ENCODE data around the gene GTF2I.
"Not testable (repeated sequence)": the region's sequence is repeated elsewhere in the genome, so short reads cannot be mapped to it uniquely, and the experiment has no call there.

GTF2I gene

DNA sequence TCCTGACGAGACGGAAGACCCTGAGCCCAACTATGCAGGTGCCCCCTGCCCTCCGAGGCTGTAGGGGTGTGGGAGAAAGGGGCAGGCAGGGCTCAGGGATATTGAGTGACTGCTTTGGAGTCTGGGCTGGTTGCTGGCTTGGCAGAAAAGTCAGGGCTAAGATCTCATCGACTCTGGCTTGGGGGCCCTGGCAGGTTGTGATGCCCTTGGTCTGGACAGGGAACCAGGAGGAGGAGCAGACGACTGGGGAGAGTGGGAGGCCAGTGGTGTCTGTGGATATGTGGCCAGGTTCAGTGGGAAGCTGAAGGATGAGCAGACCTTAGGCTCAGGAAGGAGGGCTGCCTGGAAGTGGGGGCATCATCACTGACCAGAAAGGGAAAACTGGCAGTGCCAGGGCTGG, 126.1 kb downstream of the GTF2I start:
- not testable (repeated sequence) for DNase-seq

DNA sequence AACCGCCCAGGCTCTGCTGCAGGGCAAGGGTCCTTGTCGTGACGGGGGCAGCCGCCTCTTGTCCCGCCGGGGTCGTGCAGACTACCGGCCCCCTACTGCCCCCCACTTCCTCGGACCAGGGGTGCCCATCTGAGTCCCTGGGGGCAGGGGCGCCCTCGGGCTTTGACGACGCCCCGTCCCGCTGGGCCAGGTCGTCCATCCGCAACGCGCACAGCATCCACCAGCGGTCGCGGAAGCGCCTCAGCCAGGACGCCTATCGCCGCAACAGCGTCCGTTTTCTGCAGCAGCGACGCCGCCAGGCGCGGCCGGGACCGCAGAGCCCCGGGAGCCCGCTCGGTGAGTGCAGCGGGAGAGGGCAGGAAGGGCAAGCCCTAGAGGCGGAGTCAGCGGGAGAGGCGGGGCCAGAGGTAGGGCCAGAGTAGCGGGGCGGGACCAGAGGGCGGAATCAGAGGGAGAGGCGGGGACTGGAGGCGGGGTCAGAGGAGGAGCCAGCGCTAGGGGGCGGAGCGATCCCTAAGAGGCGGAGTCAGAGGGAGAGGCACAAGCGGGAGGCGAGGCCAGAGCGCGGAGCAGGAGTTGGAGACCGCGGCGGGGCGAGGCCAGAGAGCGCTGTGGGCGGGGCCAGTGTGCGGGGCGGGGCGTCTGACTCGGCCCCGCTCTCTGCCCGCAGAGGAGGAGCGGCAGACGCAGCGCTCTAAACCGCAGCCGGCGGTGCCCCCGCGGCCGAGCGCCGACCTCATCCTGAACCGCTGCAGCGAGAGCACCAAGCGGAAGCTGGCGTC, 131.0 kb downstream of the GTF2I start:
- peak; percentile 17 for DNase-seq

DNA sequence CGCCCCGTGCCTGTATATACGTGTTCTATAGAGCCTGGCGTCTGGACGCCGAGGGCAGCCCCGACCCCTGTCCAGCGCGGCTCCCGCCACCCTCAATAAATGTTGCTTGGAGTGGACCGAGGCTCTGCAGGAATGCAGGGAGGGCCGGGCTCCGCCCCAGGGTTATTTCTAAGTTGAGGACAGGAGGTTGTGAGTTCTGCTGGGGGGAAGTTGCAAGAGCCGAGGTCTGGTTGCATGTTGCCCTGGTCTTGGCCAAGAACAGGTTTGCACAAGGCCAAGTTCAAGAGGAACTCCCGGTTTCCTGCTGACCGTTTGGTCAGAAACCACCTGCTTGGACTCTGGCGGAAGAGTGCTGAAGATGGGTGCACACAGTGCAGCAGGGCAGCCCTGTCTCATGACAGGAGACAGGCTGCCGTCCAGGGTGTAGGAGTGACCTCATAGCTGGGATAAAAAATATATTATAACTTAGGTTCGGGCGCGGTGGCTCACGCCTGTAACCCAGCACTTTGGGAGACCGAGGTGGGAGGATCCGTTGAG, 131.8 kb downstream of the GTF2I start:
- not testable (repeated sequence) for DNase-seq

DNA sequence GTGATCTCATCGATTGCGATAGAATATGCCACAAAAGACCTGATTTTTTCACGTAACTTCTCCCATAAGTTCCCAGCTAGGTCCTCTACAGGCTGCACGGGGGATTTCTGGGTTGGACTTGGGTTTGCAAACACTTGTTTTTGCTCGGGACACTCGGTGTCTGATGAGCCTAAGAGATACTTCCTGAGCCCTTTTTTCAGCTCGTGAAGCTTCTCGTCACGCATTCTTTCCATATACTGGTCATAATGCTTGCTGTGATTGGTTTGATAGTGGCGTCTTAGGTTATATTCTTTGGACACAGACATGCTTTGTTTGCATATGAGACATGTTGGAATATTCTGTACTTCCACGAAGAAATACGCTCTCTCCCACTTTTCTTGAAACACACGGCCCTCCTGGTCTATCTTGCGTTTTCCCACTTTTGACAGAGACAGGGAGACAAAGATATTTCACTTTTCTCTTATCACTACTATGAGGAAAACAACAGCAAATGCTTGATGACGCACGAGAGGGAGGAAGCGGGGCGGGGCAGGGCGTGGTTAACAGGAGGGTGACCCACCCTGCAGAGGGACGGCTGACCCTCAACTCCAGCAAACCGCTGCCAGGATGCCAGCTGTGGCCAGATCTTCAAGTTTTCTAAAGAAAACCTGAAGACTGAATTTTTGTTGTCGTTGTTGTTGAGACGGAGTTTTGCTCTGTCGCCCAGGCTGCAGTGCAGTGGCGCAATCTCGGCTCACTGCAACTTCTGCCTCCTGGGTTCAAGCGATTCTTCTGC, 140.5 kb downstream of the GTF2I start:
- DNase-seq, result not testable (repeated sequence)

DNA sequence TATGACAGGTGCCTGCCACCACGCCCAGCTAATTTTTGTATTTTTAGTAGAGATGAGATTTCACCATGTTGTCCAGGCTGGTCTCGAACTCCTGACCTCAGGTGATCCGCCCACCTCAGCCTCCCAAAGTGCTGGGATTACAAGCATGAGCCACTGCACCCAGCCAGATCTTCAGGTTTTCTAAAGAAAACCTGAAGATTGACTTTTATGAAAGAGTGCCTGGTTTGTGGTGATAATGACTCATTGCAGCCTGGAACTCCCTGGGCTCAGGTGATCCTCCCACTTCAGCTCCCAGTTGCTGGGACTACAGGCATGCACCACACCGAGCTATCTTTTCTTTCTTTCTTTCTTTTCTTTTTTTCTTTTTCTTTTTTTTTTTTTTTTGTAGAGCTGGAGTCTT, 141.1 kb downstream of the GTF2I start:
- DNase-seq, result not testable (repeated sequence)
